Measurements from ENCODE around the gene FCN2. TPM values are rescaled to one million over a fixed set of nuclear protein-coding genes. Genes with fewer than 3 reads are reported as not detected.

Gene FCN2
- total RNA-seq, 4 donors from 2014 or later, result 0.49 TPM; not detected in 3

- H3K36me3 ChIP-seq, result no peaks in the 10 kb centered on the region
- no peaks in the 10 kb centered on the region for H3K27me3 ChIP-seq
- no peaks in the 10 kb centered on the region for H3K4me1 ChIP-seq
- H3K4me3 ChIP-seq, result no peak overlapping the region
- H3K9me3 ChIP-seq, result no peaks in the 10 kb centered on the region
- DNase-seq, result no peak
- H3K27ac ChIP-seq, result no peak overlapping the region
- intact Hi-C loops (cut with DNase I; ENCODE audit: low total_unique reads), result no loop called here
- TF ChIP-seq POLR2A (IDR thresholded peaks at IDR 0.05) (no peak), CTCF (IDR thresholded peaks at IDR 0.05) (no peak)
Measured at GRCh38 chr9:134886413-134886913, 5.9 kb downstream of the FCN2 start.

- Histone ChIP-seq H3K27me3 (no peaks in the 10 kb centered on the region), H3K4me3 (no peak overlapping the region), H3K9me3 (no peaks in the 10 kb centered on the region), H3K27ac (no peak overlapping the region), H3K36me3 (no peaks in the 10 kb centered on the region), H3K4me1 (no peaks in the 10 kb centered on the region)
- intact Hi-C loops (cut with DNase I; ENCODE audit: low total_unique reads), result no loop called here
- no peak for DNase-seq
- TF ChIP-seq CTCF (IDR thresholded peaks at IDR 0.05) (no peak), POLR2A (IDR thresholded peaks at IDR 0.05) (no peak)
Measured at GRCh38 chr9:134887219-134887618, 6.6 kb downstream of the FCN2 start.

- no peak overlapping the region for H3K27ac ChIP-seq
- no peaks in the 10 kb centered on the region for H3K27me3 ChIP-seq
- intact Hi-C loops (cut with DNase I; ENCODE audit: low total_unique reads), result no loop called here
- DNase-seq, result no peak
- no peaks in the 10 kb centered on the region for H3K9me3 ChIP-seq
- TF ChIP-seq POLR2A (IDR thresholded peaks at IDR 0.05) (no peak), CTCF (IDR thresholded peaks at IDR 0.05) (no peak)
- no peaks in the 10 kb centered on the region for H3K36me3 ChIP-seq
- no peak overlapping the region for H3K4me3 ChIP-seq
- H3K4me1 ChIP-seq, result no peaks in the 10 kb centered on the region
Measured at GRCh38 chr9:134887686-134888602, 7.3 kb downstream of the FCN2 start.

GRCh38 chr9:134888603-134889190 lies 8.1 kb downstream of the FCN2 start:
- no peaks in the 10 kb centered on the region for H3K27me3 ChIP-seq
- TF ChIP-seq CTCF (IDR thresholded peaks at IDR 0.05), result no peak
- TF ChIP-seq POLR2A (IDR thresholded peaks at IDR 0.05), result no peak
- DNase-seq, result no peak
- intact Hi-C loops (cut with DNase I; ENCODE audit: low total_unique reads), result no loop called here
- H3K27ac ChIP-seq, result no peak overlapping the region
- no peak overlapping the region for H3K4me3 ChIP-seq
- no peaks in the 10 kb centered on the region for H3K36me3 ChIP-seq
- H3K4me1 ChIP-seq, result no peaks in the 10 kb centered on the region
- no peaks in the 10 kb centered on the region for H3K9me3 ChIP-seq
